Endothelial cell of umbilical vein (primary cell): ENCODE measurements around the gene FBN2. TPM values are rescaled to one million over a fixed set of nuclear protein-coding genes. Genes with fewer than 3 reads are reported as not detected.

Source experiments
- BruUV-seq: library from RNA; stranded (reverse); fragments of 400-500 nt; replicated peaks from 2 replicates; lab custom pipeline; 2021; lab: Mats Ljungman, UMichigan
- CTCF ChIA-PET: fragments of 300-600, 350-600 bp; sonication (Branson Sonifier 250); formaldehyde crosslinking; loops from one replicate; lab custom pipeline; 2021; ENCODE audit warnings: antibody characterized with exemption, inconsistent platforms; lab: Charles Lee
- POLR2A ChIA-PET: fragments of 300-600, 350-600 bp; sonication (Branson Sonifier 250); formaldehyde crosslinking; loops from one replicate; lab custom pipeline; 2021; ENCODE audit warnings: antibody characterized with exemption, inconsistent platforms; lab: Charles Lee
- DNase-seq: peaks from one replicate; pipeline ENCODE4 v3.0.0-alpha.2; 2011; ENCODE audit warnings: low read depth, low spot score
- FAIRE-seq: peaks from 2 replicates; lab custom pipeline; 2011; peaks lifted over from hg19 to GRCh38; lab: Jason Lieb, UNC
- H2AFZ ChIP-seq: 2 replicates; pipeline ENCODE4 v1.6.0; 2012; ENCODE audit warnings: low read depth, low read length, control low read depth, inconsistent platforms
- H3K27ac ChIP-seq: 2 replicates; pipeline ENCODE4 v1.5.1; 2011; ENCODE audit warnings: low read depth, mild to moderate bottlenecking, control low read depth, low read length, moderate library complexity; ENCODE audit not compliant: insufficient read depth
- H3K27me3 ChIP-seq, 2 experiments: 2 replicates each; pipeline versions ENCODE4 v1.6.0 to v1.6.1; 2011; ENCODE audit warnings: low read length in 2 of 2, mixed read lengths in 1 of 2; ENCODE audit not compliant: control insufficient read depth in 2 of 2, insufficient read depth in 2 of 2
- H3K36me3 ChIP-seq, 2 experiments: 2 replicates in 1 of 2; 3 replicates in 1 of 2; pipeline ENCODE4 v1.5.1; 2011; ENCODE audit warnings: low read length in 2 of 2, mild to moderate bottlenecking in 1 of 2, moderate library complexity in 1 of 2; ENCODE audit not compliant: control insufficient read depth in 2 of 2, insufficient read depth in 2 of 2; ENCODE audit errors: extremely low read depth in 1 of 2
- H3K4me1 ChIP-seq: 3 replicates; pipeline ENCODE4 v1.5.1; 2011; ENCODE audit warnings: mild to moderate bottlenecking, low read length; ENCODE audit not compliant: control insufficient read depth, insufficient read depth; ENCODE audit errors: extremely low read depth
- H3K4me2 ChIP-seq: 2 replicates; pipeline ENCODE4 v1.6.1; 2011; ENCODE audit warnings: low read length, control low read depth, mixed read lengths; ENCODE audit not compliant: insufficient read depth
- H3K4me3 ChIP-seq, 3 experiments: fragments of 200-600 bp in 1 of 3; sonication (generic), shearing (Covaris generic) in 1 of 3; replicated peaks in 1 of 3; 2 replicates each; pipeline ENCODE4 v1.5.1; 2011 to 2016; ENCODE audit warnings: control low read depth in 3 of 3, low read length in 3 of 3, mild to moderate bottlenecking in 2 of 3, inconsistent platforms in 1 of 3, low read depth in 1 of 3, moderate library complexity in 1 of 3; ENCODE audit not compliant: insufficient read depth in 1 of 3
- H3K79me2 ChIP-seq: 2 replicates; pipeline ENCODE4 v1.6.0; 2012; ENCODE audit warnings: low read length, inconsistent platforms; ENCODE audit not compliant: control insufficient read depth, insufficient read depth
- H3K9ac ChIP-seq: replicated peaks from 2 replicates; pipeline ENCODE3; 2011; ENCODE audit warnings: low read length, control low read depth; ENCODE audit not compliant: insufficient read depth; ENCODE audit errors: extremely low read depth
- H3K9me1 ChIP-seq: replicated peaks from 3 replicates; pipeline ENCODE4 v1.6.0; 2011; ENCODE audit warnings: mild to moderate bottlenecking, low read length; ENCODE audit not compliant: control insufficient read depth, insufficient read depth; ENCODE audit errors: extremely low read depth
- H3K9me3 ChIP-seq: replicated peaks from 2 replicates; pipeline ENCODE4 v1.5.1; 2012; ENCODE audit warnings: low read length, inconsistent platforms; ENCODE audit not compliant: control insufficient read depth, insufficient read depth
- H4K20me1 ChIP-seq: replicated peaks from 2 replicates; pipeline ENCODE3; 2011; ENCODE audit warnings: mild to moderate bottlenecking, low read length; ENCODE audit not compliant: control insufficient read depth, insufficient read depth; ENCODE audit errors: extremely low read depth
- EZH2 ChIP-seq: IDR thresholded peaks from 2 replicates; pipeline ENCODE4 v1.6.1; 2012; ENCODE audit warnings: borderline replicate concordance, low read depth, mild to moderate bottlenecking, moderate library complexity, low read length, inconsistent platforms; ENCODE audit not compliant: severe bottlenecking
- FOS ChIP-seq: IDR thresholded peaks from 2 replicates; pipeline ENCODE4 v1.6.1; 2011; ENCODE audit warnings: mild to moderate bottlenecking, low read length, moderate library complexity, borderline replicate concordance; ENCODE audit not compliant: insufficient read depth
- GATA2 ChIP-seq: IDR thresholded peaks from 2 replicates; pipeline ENCODE4 v1.7.0; 2011; ENCODE audit warnings: low read depth, mild to moderate bottlenecking, moderate library complexity, mixed read lengths, low read length; ENCODE audit not compliant: insufficient read length, insufficient read depth
- JUN ChIP-seq: IDR thresholded peaks from 2 replicates; pipeline ENCODE4 v1.6.1; 2011; ENCODE audit warnings: borderline replicate concordance, low read depth; ENCODE audit not compliant: insufficient read length, insufficient read depth
- MYC ChIP-seq: IDR thresholded peaks from one replicate; pipeline ENCODE4 v1.6.1; 2011; ENCODE audit warnings: mild to moderate bottlenecking, low read depth, low read length
- POLR2A ChIP-seq: IDR thresholded peaks from 2 replicates; pipeline ENCODE4 v1.6.1; 2012; ENCODE audit warnings: low read depth, mild to moderate bottlenecking, control low read depth, low read length
- POLR2AphosphoS5 ChIP-seq: IDR thresholded peaks from 2 replicates; pipeline ENCODE4 v1.6.1; 2012; ENCODE audit warnings: low read depth, mild to moderate bottlenecking, control low read depth, low read length, moderate library complexity; ENCODE audit not compliant: insufficient read depth
- dilution Hi-C: fragments of 300-500 bp; cut with MboI; formaldehyde crosslinking; loops from one replicate; pipeline ENCODE4 v1.15.0; 2019; ENCODE audit warnings: low sequenced_read_pairs; ENCODE audit not compliant: extremely low pct_ligation_motif_present
- intact Hi-C: fragments of 100-400 bp; cut with micrococcal nuclease; formaldehyde crosslinking; loops from one replicate; pipeline ENCODE4 v1.10.0; 2022
- polyA plus RNA-seq, 4 experiments: library from polyadenylated mRNA; depleted of rRNA in 3 of 4; stranded (reverse) in 3 of 4; unstranded in 1 of 4; fragments of >200 nt; gene quantifications; 2 replicates each; pipeline versions ENCODE4 v1.2.1 to v1.2.3, GENCODE V29; 2011 to 2012; ENCODE audit warnings: missing spikeins in 1 of 4
- total RNA-seq: library from RNA; stranded (reverse); gene quantifications from 2 replicates; pipeline ENCODE4 v1.2.3, GENCODE V29; 2021
- TF ChIP-seq, protein P1 (sequence below): IDR thresholded peaks from 2 replicates; pipeline ENCODE4 v1.6.1; 2011; ENCODE audit not compliant: insufficient read depth, insufficient read length
- TF ChIP-seq, protein P2 (sequence below), 2 donors: IDR thresholded peaks; 1 replicate in 1 of 2; 2 replicates in 1 of 2; pipeline ENCODE4 v1.5.1; 2011; ENCODE audit warnings: low read length in 2 of 2, mild to moderate bottlenecking in 2 of 2, moderate library complexity in 2 of 2, control low read depth in 1 of 2, inconsistent platforms in 1 of 2, low read depth in 1 of 2; ENCODE audit not compliant: insufficient read depth in 1 of 2; ENCODE audit errors: extremely low read depth in 1 of 2

Gene FBN2
- total and polyA plus RNA-seq, 2 donors (not counting 3 experiments of a cell fraction or from before 2014, with no cell fraction given) = 21.8 to 57.4 TPM

DNA sequence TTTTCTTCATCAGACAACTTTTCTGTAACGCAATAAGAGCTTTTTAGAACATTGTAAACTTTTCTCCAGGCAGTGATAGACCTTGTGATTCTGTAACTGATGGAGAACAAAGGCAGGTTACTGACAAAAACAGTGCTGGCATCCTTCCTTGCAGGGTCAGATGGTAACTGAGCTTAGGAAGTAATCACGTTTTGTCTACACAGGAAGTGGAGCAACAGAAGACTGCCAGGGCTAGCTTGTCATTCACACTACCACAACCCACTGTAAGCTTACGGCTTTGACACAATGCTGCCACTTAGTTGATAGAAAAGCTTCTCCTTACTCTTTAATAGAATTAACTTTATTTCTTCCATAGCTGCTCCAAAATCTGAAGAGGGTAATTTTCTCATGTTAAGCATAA is 46.8 kb downstream of the FBN2 start:
- no peaks in the 10 kb centered on the region for H3K9me3 ChIP-seq
- no peaks in the 10 kb centered on the region for H3K36me3 ChIP-seq
- ChIA-PET CTCF (interaction anchor here (0.7 to 1.3 kb wide), 5 partner anchors 10 to 928 kb away, joined by 3 to 5 read pairs (median 4); no protein-coding TSS in a partner anchor), POLR2A (no interaction called here)
- no peak overlapping the region for H3K4me3 ChIP-seq
- intact Hi-C loops (no loop called here), dilution Hi-C loops (no loop called here)
- H3K4me1 ChIP-seq = peaks cover 7% of the 10 kb centered on the region
- H3K79me2 ChIP-seq = no peaks in the 10 kb centered on the region
- H3K27me3 ChIP-seq = no peaks in the 10 kb centered on the region
- peak; percentile 40 for DNase-seq
- no peak overlapping the region for H3K9ac ChIP-seq
- BruUV-seq = no TSS peak
- no peak overlapping the region for H3K4me2 ChIP-seq
- H3K9me1 ChIP-seq = no peaks in the 10 kb centered on the region
- no peak overlapping the region for H3K27ac ChIP-seq
- FAIRE-seq = peak; percentile 83
- no peaks in the 10 kb centered on the region for H4K20me1 ChIP-seq
- no peak for TF ChIP-seq JUN
- TF ChIP-seq, protein P1, sequence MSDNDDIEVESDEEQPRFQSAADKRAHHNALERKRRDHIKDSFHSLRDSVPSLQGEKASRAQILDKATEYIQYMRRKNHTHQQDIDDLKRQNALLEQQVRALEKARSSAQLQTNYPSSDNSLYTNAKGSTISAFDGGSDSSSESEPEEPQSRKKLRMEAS = no peak
- TF ChIP-seq EZH2 = no peak
- TF ChIP-seq MYC = no peak
- TF ChIP-seq, protein P2, sequence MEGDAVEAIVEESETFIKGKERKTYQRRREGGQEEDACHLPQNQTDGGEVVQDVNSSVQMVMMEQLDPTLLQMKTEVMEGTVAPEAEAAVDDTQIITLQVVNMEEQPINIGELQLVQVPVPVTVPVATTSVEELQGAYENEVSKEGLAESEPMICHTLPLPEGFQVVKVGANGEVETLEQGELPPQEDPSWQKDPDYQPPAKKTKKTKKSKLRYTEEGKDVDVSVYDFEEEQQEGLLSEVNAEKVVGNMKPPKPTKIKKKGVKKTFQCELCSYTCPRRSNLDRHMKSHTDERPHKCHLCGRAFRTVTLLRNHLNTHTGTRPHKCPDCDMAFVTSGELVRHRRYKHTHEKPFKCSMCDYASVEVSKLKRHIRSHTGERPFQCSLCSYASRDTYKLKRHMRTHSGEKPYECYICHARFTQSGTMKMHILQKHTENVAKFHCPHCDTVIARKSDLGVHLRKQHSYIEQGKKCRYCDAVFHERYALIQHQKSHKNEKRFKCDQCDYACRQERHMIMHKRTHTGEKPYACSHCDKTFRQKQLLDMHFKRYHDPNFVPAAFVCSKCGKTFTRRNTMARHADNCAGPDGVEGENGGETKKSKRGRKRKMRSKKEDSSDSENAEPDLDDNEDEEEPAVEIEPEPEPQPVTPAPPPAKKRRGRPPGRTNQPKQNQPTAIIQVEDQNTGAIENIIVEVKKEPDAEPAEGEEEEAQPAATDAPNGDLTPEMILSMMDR (IDR thresholded peaks at IDR 0.05; ENCODE audit: extremely low read depth in 1 of 2, insufficient read depth in 1 of 2, low read depth in 1 of 2, low read length in 2 of 2) = no peak
- no peak for TF ChIP-seq GATA2
- TF ChIP-seq POLR2AphosphoS5 = no peak
- TF ChIP-seq FOS = no peak
- TF ChIP-seq POLR2A = no peak
- peak overlapping the region; percentile 20 for H2AFZ ChIP-seq
